PC-9 (cell line): ENCODE results near the gene CHRNA3. TPM values are rescaled to one million over a fixed set of nuclear protein-coding genes. Genes with fewer than 3 reads are reported as not detected.

ENCODE experiments used
- BruUV-seq: library from RNA; stranded (reverse); fragments of 400-500 nt; replicated peaks from 2 replicates; lab custom pipeline; 2021; lab: Mats Ljungman, UMichigan
- CTCF ChIA-PET: fragments of 300-600 bp; sonication (Branson Sonifier 250); formaldehyde crosslinking; loops from one replicate; lab custom pipeline; 2022; ENCODE audit warnings: antibody characterized with exemption; lab: Charles Lee
- POLR2A ChIA-PET: fragments of 300-600 bp; sonication (Branson Sonifier 250); formaldehyde crosslinking; loops from one replicate; lab custom pipeline; 2022; ENCODE audit warnings: antibody characterized with exemption; ENCODE audit not compliant: unreplicated experiment; lab: Charles Lee
- DNase-seq, 2 experiments: peaks; one replicate each; pipeline versions ENCODE4 v3.0.0 to v3.0.0-alpha.2; 2015 to 2022; ENCODE audit warnings: mixed read lengths in 1 of 2
- H2AFZ ChIP-seq: fragments of 200-600 bp; sonication (generic); 2 replicates; pipeline ENCODE4 v1.8.1; 2017; ENCODE audit warnings: antibody characterized with exemption
- H3F3A ChIP-seq: fragments of 200-600 bp; sonication (generic); 2 replicates; pipeline ENCODE4 v1.8.1; 2017; ENCODE audit warnings: antibody characterized with exemption, mild to moderate bottlenecking, low read depth; ENCODE audit not compliant: insufficient read depth
- H3K27ac ChIP-seq: fragments of 200-600 bp; sonication (generic); 2 replicates; pipeline ENCODE4 v1.6.1; 2016; ENCODE audit warnings: mixed run types
- H3K27me3 ChIP-seq: fragments of 200-600 bp; sonication (generic); 2 replicates; pipeline ENCODE4 v1.6.1; 2016; ENCODE audit warnings: low read depth, mixed run types; ENCODE audit not compliant: insufficient read depth
- H3K36me3 ChIP-seq: fragments of 200-600 bp; sonication (generic); 2 replicates; pipeline ENCODE4 v1.6.1; 2016; ENCODE audit warnings: low read depth, mixed run types
- H3K4me1 ChIP-seq: fragments of 200-600 bp; sonication (generic); replicated peaks from 2 replicates; pipeline ENCODE4 v1.6.1; 2016; ENCODE audit warnings: mixed run types; ENCODE audit not compliant: insufficient read depth
- H3K4me2 ChIP-seq: fragments of 200-600 bp; sonication (generic); 2 replicates; pipeline ENCODE4 v1.6.1; 2017; ENCODE audit warnings: mixed run types
- H3K4me3 ChIP-seq: fragments of 200-600 bp; sonication (generic); 2 replicates; pipeline ENCODE4 v1.6.1; 2016; ENCODE audit warnings: mixed run types
- H3K79me2 ChIP-seq: fragments of 200-600 bp; sonication (generic); 2 replicates; pipeline ENCODE4 v1.6.1; 2017; ENCODE audit warnings: low read depth, mixed run types
- H3K9me2 ChIP-seq: fragments of 200-600 bp; sonication (generic); 2 replicates; pipeline ENCODE4 v1.8.1; 2017; ENCODE audit warnings: mild to moderate bottlenecking; ENCODE audit not compliant: insufficient read depth
- H3K9me3 ChIP-seq: fragments of 200-600 bp; sonication (generic); 2 replicates; pipeline ENCODE4 v1.8.1; 2016; ENCODE audit warnings: low read depth; ENCODE audit not compliant: insufficient read depth
- H4K20me1 ChIP-seq: fragments of 200-600 bp; sonication (generic); 2 replicates; pipeline ENCODE4 v1.8.1; 2017; ENCODE audit not compliant: insufficient read depth
- CTCF ChIP-seq: fragments of 200-600 bp; sonication (generic); conservative IDR thresholded peaks from 2 replicates; pipeline ENCODE4 v1.6.1; 2017; ENCODE audit warnings: mixed run types, antibody characterized with exemption, mild to moderate bottlenecking, moderate library complexity
- EZH2 ChIP-seq: fragments of 200-600 bp; sonication (generic); IDR thresholded peaks from 2 replicates; pipeline ENCODE4 v1.8.0; 2017; ENCODE audit warnings: antibody characterized with exemption, low read depth
- intact Hi-C: fragments of 100-400 bp; cut with micrococcal nuclease; formaldehyde crosslinking; loops from one replicate; pipeline ENCODE4 v1.10.0; 2022; ENCODE audit not compliant: unreplicated experiment
- total RNA-seq: library from RNA; stranded (reverse); gene quantifications from 2 replicates; pipeline ENCODE4 v1.2.3, GENCODE V29; 2021

Gene CHRNA3
- total RNA-seq, 1 experiment from 2014 or later: not detected

- H3K4me1 ChIP-seq: no peaks in the 10 kb centered on the region
Observed at GRCh38 chr15:78630886-78631633, 10.3 kb upstream of the CHRNA3 start.

DNA sequence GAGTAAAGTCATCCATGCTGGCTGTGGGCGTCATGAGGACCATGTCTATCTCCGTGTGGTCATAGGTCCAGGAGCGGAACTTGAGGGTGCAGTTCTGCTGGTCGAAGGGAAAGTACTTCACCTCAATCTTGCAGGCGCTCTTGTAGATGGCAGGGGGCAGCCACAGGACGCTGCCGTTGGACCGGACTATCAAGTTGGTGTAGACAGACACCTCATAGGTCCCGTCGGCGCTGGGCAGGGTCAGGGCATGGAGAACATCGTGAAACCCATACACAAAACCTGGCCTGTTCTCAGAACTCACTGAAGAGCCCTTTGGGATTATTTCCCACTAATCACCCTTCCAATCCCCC is 8.9 kb upstream of the CHRNA3 start:
- H3K9me3 ChIP-seq: no peaks in the 10 kb centered on the region
- H4K20me1 ChIP-seq: no peaks in the 10 kb centered on the region
- no peak overlapping the region for H3K4me2 ChIP-seq
- H2AFZ ChIP-seq: no peak overlapping the region
- intact Hi-C loops: no loop called here
- no peak overlapping the region for H3K27ac ChIP-seq
- H3K27me3 ChIP-seq: peaks cover 58% of the 10 kb centered on the region
- H3K4me1 ChIP-seq: no peaks in the 10 kb centered on the region
- BruUV-seq: no TSS peak
- CTCF ChIA-PET: no interaction called here
- no peaks in the 10 kb centered on the region for H3K9me2 ChIP-seq
- H3K79me2 ChIP-seq: no peaks in the 10 kb centered on the region
- no peak for DNase-seq
- H3K4me3 ChIP-seq: no peak overlapping the region
- no peaks in the 10 kb centered on the region for H3F3A ChIP-seq
- TF ChIP-seq CTCF (no peak), EZH2 (no peak)
- H3K36me3 ChIP-seq: no peaks in the 10 kb centered on the region
- POLR2A ChIA-PET: no interaction called here

More at GRCh38 chr15:78630886-78631633, 10.3 kb upstream of the CHRNA3 start:
- TF ChIP-seq CTCF: no peak
- no peak for TF ChIP-seq EZH2
- no peaks in the 10 kb centered on the region for H3K9me3 ChIP-seq
- H3K9me2 ChIP-seq: no peaks in the 10 kb centered on the region
- H4K20me1 ChIP-seq: no peaks in the 10 kb centered on the region
- CTCF ChIA-PET: interaction anchor here (0.7 kb wide), 1 partner anchor 22 kb away, joined by 3 read pairs; no protein-coding TSS in a partner anchor
- no peak for DNase-seq
- H3K79me2 ChIP-seq: no peaks in the 10 kb centered on the region
- intact Hi-C loops: no loop called here
- BruUV-seq: no TSS peak
- no peak overlapping the region for H3K27ac ChIP-seq
- no peak overlapping the region for H3K4me3 ChIP-seq
- H3F3A ChIP-seq: no peaks in the 10 kb centered on the region
- no peaks in the 10 kb centered on the region for H3K36me3 ChIP-seq
- no peak overlapping the region for H2AFZ ChIP-seq
- H3K27me3 ChIP-seq: peaks cover 49% of the 10 kb centered on the region
- no peak overlapping the region for H3K4me2 ChIP-seq
- POLR2A ChIA-PET: no interaction called here

DNA sequence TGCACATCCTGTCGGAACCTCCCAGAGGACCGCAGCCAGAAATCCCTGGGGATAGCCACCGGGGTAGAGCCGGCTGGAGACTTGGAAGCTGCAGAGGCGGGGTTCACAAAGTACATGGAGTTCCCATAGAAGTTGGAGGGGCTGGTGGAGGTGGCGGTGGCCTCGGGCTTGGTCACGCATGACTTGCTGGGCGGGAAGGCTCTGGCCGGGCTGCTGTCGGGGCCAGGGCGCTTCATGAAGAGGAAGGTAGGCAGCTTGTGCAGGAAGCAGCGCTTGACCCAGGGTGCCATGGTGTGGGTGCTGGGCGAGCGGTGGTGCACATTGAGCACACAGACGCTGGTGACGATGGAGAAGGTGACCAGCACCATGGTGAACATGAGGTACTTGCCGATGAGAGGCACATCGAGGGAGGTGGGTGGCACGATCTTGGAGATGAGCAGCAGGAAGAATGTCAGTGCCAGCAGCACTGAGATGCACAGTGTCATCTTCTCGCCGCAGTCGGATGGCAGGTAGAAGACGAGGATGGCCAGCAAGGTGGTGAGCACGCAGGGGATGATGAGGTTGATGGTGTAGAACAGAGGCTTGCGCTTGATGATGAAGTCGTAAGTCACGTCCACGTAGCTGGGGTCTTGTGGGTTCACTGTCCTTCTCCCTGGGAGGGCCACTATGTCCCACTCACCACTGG is 8.4 kb upstream of the CHRNA3 start:
- intact Hi-C loops: no loop called here
- DNase-seq: no peak
- ChIA-PET POLR2A (interaction anchor here (0.5 kb wide), 1 partner anchor 1921 kb away, joined by 3 read pairs; no protein-coding TSS in a partner anchor), CTCF (no interaction called here)
- no peak for TF ChIP-seq EZH2
- no peak for TF ChIP-seq CTCF
- H3K36me3 ChIP-seq: no peaks in the 10 kb centered on the region
- no peaks in the 10 kb centered on the region for H3K79me2 ChIP-seq
- no peaks in the 10 kb centered on the region for H4K20me1 ChIP-seq
- BruUV-seq: no TSS peak
- H3K4me1 ChIP-seq: no peaks in the 10 kb centered on the region
- H3F3A ChIP-seq: no peaks in the 10 kb centered on the region
- no peaks in the 10 kb centered on the region for H3K9me3 ChIP-seq
- no peak overlapping the region for H3K4me3 ChIP-seq
- no peaks in the 10 kb centered on the region for H3K9me2 ChIP-seq
- H2AFZ ChIP-seq: no peak overlapping the region
- peaks cover 58% of the 10 kb centered on the region for H3K27me3 ChIP-seq
- H3K4me2 ChIP-seq: no peak overlapping the region
- no peak overlapping the region for H3K27ac ChIP-seq
